T-helper 2 cell treated with Interferon-gamma antibody and Interleukin-4, amounts not matched to agents 100 ng/mL and 5 ng/mL, for 36 hours (primary cell): Measurements from ENCODE around the gene PAM16. TPM values are rescaled to one million over a fixed set of nuclear protein-coding genes. Genes with fewer than 3 reads are reported as not detected.

Experiments used
- intact Hi-C: fragments of 100-400 bp; cut with micrococcal nuclease; formaldehyde crosslinking; loops from one replicate; pipeline ENCODE4 v1.15.1; 2023
- total RNA-seq: library from RNA; stranded (reverse); gene quantifications from 2 replicates; pipeline ENCODE4 v1.2.3, GENCODE V29; 2022

Gene PAM16
- total RNA-seq, 1 donor from 2014 or later = 48.5 TPM

GRCh38 chr16:4321286-4322120 lies 29.6 kb downstream of the PAM16 start:
- intact Hi-C loops = no loop called here

- intact Hi-C loops = no loop called here
These were observed 30.5 kb downstream of the PAM16 start for GRCh38 chr16:4320571-4321137.

GRCh38 chr16:4319454-4320421 lies 31.4 kb downstream of the PAM16 start:
- intact Hi-C loops = no loop called here

- intact Hi-C loops = no loop called here
These were observed 32.2 kb downstream of the PAM16 start for GRCh38 chr16:4318967-4319366.

- intact Hi-C loops = no loop called here
These were observed 32.6 kb downstream of the PAM16 start for GRCh38 chr16:4318451-4318910.

GRCh38 chr16:4317532-4318450 lies 33.3 kb downstream of the PAM16 start:
- intact Hi-C loops = no loop called here

- intact Hi-C loops = no loop called here
These were observed 34.1 kb downstream of the PAM16 start for GRCh38 chr16:4316864-4317531.

GRCh38 chr16:4316108-4316863 lies 34.8 kb downstream of the PAM16 start:
- intact Hi-C loops = no loop called here

- intact Hi-C loops = no loop called here
These were observed 35.7 kb downstream of the PAM16 start, which contains the start of gene GLIS2 for GRCh38 chr16:4315186-4316107. GLIS2 (plus strand) TSS chr16:4316067; CDS start chr16:4332281, 16,214 bp downstream.

- intact Hi-C loops = no loop called here
These were observed 36.5 kb downstream of the PAM16 start for GRCh38 chr16:4314532-4315185.

- intact Hi-C loops = no loop called here
These were observed 37.3 kb downstream of the PAM16 start for GRCh38 chr16:4313563-4314531.

- intact Hi-C loops = loop anchor here (5.0 kb wide), 2 partner anchors 193 to 647 kb away; partner anchors contain the start of genes ADCY9 and SEC14L5
These were observed 41.3 kb downstream of the PAM16 start for GRCh38 chr16:4309833-4310266.

- intact Hi-C loops = loop anchor here (5.0 kb wide), 2 partner anchors 192 to 648 kb away; partner anchors contain the start of genes ADCY9 and SEC14L5
These were observed 41.9 kb downstream of the PAM16 start for GRCh38 chr16:4309102-4309832.

- intact Hi-C loops = loop anchor here (1.0 to 5.0 kb wide), 7 partner anchors 36 to 650 kb away; partner anchors contain the start of genes ADCY9, DNAJA3, NMRAL1 and PAM16
These were observed 43.7 kb downstream of the PAM16 start for GRCh38 chr16:4307215-4308037.
